ENCODE measurements around the gene RS1.

GRCh38 chrX:18698737-18699650 is 27.1 kb upstream of the RS1 start:
- TF ChIP-seq, protein P1, sequence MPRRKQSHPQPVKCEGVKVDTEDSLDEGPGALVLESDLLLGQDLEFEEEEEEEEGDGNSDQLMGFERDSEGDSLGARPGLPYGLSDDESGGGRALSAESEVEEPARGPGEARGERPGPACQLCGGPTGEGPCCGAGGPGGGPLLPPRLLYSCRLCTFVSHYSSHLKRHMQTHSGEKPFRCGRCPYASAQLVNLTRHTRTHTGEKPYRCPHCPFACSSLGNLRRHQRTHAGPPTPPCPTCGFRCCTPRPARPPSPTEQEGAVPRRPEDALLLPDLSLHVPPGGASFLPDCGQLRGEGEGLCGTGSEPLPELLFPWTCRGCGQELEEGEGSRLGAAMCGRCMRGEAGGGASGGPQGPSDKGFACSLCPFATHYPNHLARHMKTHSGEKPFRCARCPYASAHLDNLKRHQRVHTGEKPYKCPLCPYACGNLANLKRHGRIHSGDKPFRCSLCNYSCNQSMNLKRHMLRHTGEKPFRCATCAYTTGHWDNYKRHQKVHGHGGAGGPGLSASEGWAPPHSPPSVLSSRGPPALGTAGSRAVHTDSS (CRISPR knock-in tag; conservative IDR thresholded peaks at IDR 0.05): no peak
- TF ChIP-seq ZNF709 (CRISPR knock-in tag; IDR thresholded peaks at IDR 0.05): no peak
- TF ChIP-seq ZNF446 (CRISPR knock-in tag; IDR thresholded peaks at IDR 0.05): no peak
- no peak for TF ChIP-seq ZNF460 (CRISPR knock-in tag; IDR thresholded peaks at IDR 0.05; ENCODE audit: borderline replicate concordance)
- no peak for TF ChIP-seq ZNF549 (CRISPR knock-in tag; IDR thresholded peaks at IDR 0.05)
- TF ChIP-seq CTCF (CRISPR knock-in tag; IDR thresholded peaks at IDR 0.05): no peak
- TF ChIP-seq, protein P2, sequence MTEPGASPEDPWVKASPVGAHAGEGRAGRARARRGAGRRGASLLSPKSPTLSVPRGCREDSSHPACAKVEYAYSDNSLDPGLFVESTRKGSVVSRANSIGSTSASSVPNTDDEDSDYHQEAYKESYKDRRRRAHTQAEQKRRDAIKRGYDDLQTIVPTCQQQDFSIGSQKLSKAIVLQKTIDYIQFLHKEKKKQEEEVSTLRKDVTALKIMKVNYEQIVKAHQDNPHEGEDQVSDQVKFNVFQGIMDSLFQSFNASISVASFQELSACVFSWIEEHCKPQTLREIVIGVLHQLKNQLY (CRISPR knock-in tag; IDR thresholded peaks at IDR 0.05): no peak
- no peak for TF ChIP-seq NONO (IDR thresholded peaks at IDR 0.05)
- TF ChIP-seq NONO (CRISPR knock-in tag; conservative IDR thresholded peaks at IDR 0.05): no peak
- TF ChIP-seq ZNF674 (CRISPR knock-in tag; IDR thresholded peaks at IDR 0.05; ENCODE audit: low read depth): no peak
- no peak for TF ChIP-seq HDAC1 (CRISPR knock-in tag; IDR thresholded peaks at IDR 0.05)
- TF ChIP-seq REPIN1 (CRISPR knock-in tag; IDR thresholded peaks at IDR 0.05; ENCODE audit: borderline replicate concordance, low read depth): no peak
